T-cell (primary cell): ENCODE results near the gene MPPED1. TPM values are rescaled to one million over a fixed set of nuclear protein-coding genes. Genes with fewer than 3 reads are reported as not detected.

Experiments used
- ATAC-seq, 4 experiments: fragments of 200-7000 bp in 3 of 4; fragments of 150-1000 bp in 1 of 4; cut with Tn5 transposase; replicated peaks in 1 of 4; 1 replicate in 3 of 4; 2 replicates in 1 of 4; pipeline ENCODE4 v1.10.0; 2021; ENCODE audit warnings: moderate library complexity in 3 of 4, mild to moderate bottlenecking in 2 of 4, moderate number of reproducible peaks in 1 of 4
- CTCF ChIA-PET, 2 donors: fragments of 300-600 bp; sonication (Branson Sonifier 250); formaldehyde crosslinking; loops; one replicate each; lab custom pipeline; 2022; ENCODE audit warnings: antibody characterized with exemption in 2 of 2; lab: Charles Lee
- POLR2A ChIA-PET, 2 donors: fragments of 300-600 bp; sonication (Branson Sonifier 250); formaldehyde crosslinking; loops; one replicate each; lab custom pipeline; 2022; ENCODE audit warnings: antibody characterized with exemption in 2 of 2; lab: Charles Lee
- DNase-seq, 35 experiments: peaks; one replicate each; pipeline versions ENCODE4 v3.0.0 to v3.0.0-alpha.2; 2013 to 2023
- H3K27ac ChIP-seq: one replicate; pipeline ENCODE4 v1.5.1; 2013; ENCODE audit warnings: low read length
- H3K27me3 ChIP-seq, 2 experiments: replicated peaks in 1 of 2; 1 replicate in 1 of 2; 2 replicates in 1 of 2; pipeline versions ENCODE4 v1.6.1 to v1.7.0; 2013; ENCODE audit warnings: low read length in 1 of 2, mixed read lengths in 1 of 2; ENCODE audit not compliant: control insufficient read depth in 2 of 2, insufficient read depth in 2 of 2; ENCODE audit errors: extremely low read depth in 1 of 2
- H3K36me3 ChIP-seq, 2 donors: 1 replicate in 1 of 2; 2 replicates in 1 of 2; pipeline versions ENCODE4 v1.6.1 to v1.7.0; 2013; ENCODE audit warnings: low read length in 1 of 2; ENCODE audit not compliant: control insufficient read depth in 2 of 2, insufficient read depth in 1 of 2; ENCODE audit errors: extremely low read depth in 1 of 2
- H3K4me1 ChIP-seq, 2 experiments: 1 replicate in 1 of 2; 2 replicates in 1 of 2; pipeline versions ENCODE4 v1.6.1 to v1.7.0; 2013; ENCODE audit warnings: low read length in 2 of 2, mixed read lengths in 1 of 2; ENCODE audit not compliant: insufficient read depth in 2 of 2, control insufficient read depth in 1 of 2; ENCODE audit errors: extremely low read depth in 1 of 2
- H3K4me3 ChIP-seq, 2 donors: 1 replicate in 1 of 2; 2 replicates in 1 of 2; pipeline versions ENCODE4 v1.5.1 to v1.7.0; 2013; ENCODE audit warnings: mild to moderate bottlenecking in 2 of 2, low read length in 1 of 2, moderate library complexity in 1 of 2; ENCODE audit not compliant: control insufficient read depth in 1 of 2; ENCODE audit errors: extremely low read depth in 1 of 2
- H3K9me3 ChIP-seq: 2 replicates; pipeline ENCODE4 v1.7.0; 2013
- H3K27ac Mint-ChIP-seq, 2 donors: one replicate each; pipeline ENCODE4 v1.8.0; 2020 to 2021; ENCODE audit warnings: mild to moderate bottlenecking in 2 of 2, mixed read lengths in 2 of 2
- H3K27me3 Mint-ChIP-seq, 2 donors: one replicate each; pipeline ENCODE4 v1.8.0; 2021 to 2022; ENCODE audit warnings: mixed read lengths in 2 of 2
- H3K36me3 Mint-ChIP-seq: one replicate; pipeline ENCODE4 v1.8.0; 2021; ENCODE audit warnings: mixed read lengths
- H3K4me1 Mint-ChIP-seq, 3 donors: one replicate each; pipeline ENCODE4 v1.8.0; 2020 to 2022; ENCODE audit warnings: mixed read lengths in 3 of 3, mild to moderate bottlenecking in 1 of 3
- H3K4me3 Mint-ChIP-seq, 3 donors: one replicate each; pipeline ENCODE4 v1.8.0; 2020 to 2022; ENCODE audit warnings: mild to moderate bottlenecking in 3 of 3, mixed read lengths in 3 of 3, moderate library complexity in 3 of 3
- H3K9me3 Mint-ChIP-seq, 3 donors: one replicate each; pipeline ENCODE4 v1.8.0; 2020 to 2022; ENCODE audit warnings: mixed read lengths in 3 of 3
- WGBS: methylation state at CpG from one replicate; pipeline ENCODE4 v1.1.5; 2013; ENCODE audit warnings: missing lambda C conversion rate; ENCODE audit not compliant: insufficient coverage; 5-methylcytosine and 5-hydroxymethylcytosine counted together
- total RNA-seq, 35 experiments: library from RNA in 6 of 35; stranded (reverse) in 6 of 35; fragments of 120-200 nt in 1 of 35; gene quantifications; one replicate each; pipeline versions ENCODE4 v1.2.1 to v1.2.4 and lab custom pipeline; 2013 to 2026

Gene MPPED1
- total RNA-seq, 5 donors from 2014 or later (not counting 1 experiment from before 2014, with no cell fraction given) = not detected

DNA sequence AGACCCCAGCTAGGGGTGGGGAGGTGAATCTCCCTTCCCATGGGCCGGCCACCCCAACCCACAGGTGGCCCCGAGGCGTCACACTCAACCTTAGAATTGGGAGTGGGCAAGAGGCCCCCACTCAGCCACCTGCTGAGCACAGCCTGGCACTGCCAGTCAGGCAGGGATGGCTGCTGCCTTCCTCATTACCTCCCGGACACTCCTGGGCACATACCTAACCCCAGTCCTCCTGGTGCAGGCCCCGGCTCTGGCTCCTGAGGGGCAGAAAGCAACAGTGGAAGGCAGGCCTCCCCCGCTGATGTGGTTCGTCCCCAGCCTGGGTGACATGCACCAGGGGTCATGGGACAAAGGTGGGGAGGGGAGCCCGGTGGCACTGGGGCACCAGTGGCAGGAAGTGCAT, 103.6 kb downstream of the MPPED1 start:
- H3K4me1 ChIP-seq = no peaks in the 10 kb centered on the region
- H3K9me3 ChIP-seq = no peaks in the 10 kb centered on the region
- no peak overlapping the region for H3K27ac ChIP-seq
- H3K4me3 Mint-ChIP-seq = no peak overlapping the region
- H3K27me3 Mint-ChIP-seq = peaks cover 3 to 7% of the 10 kb centered on the region in 2 donors
- CTCF ChIA-PET = no interaction called here
- H3K36me3 Mint-ChIP-seq = no peaks in the 10 kb centered on the region
- H3K27ac Mint-ChIP-seq = no peak overlapping the region
- no peaks in the 10 kb centered on the region for H3K4me1 Mint-ChIP-seq
- peaks cover 0 to 14% of the 10 kb centered on the region in 2 experiments for H3K27me3 ChIP-seq
- ATAC-seq (no peak), DNase-seq (no peak)
- H3K9me3 Mint-ChIP-seq = no peaks in the 10 kb centered on the region
- WGBS = 72% methylated on average over 6 of the region's 8 CpGs
- H3K36me3 ChIP-seq = no peaks in the 10 kb centered on the region
- no peak overlapping the region for H3K4me3 ChIP-seq
- POLR2A ChIA-PET = no interaction called here

DNA sequence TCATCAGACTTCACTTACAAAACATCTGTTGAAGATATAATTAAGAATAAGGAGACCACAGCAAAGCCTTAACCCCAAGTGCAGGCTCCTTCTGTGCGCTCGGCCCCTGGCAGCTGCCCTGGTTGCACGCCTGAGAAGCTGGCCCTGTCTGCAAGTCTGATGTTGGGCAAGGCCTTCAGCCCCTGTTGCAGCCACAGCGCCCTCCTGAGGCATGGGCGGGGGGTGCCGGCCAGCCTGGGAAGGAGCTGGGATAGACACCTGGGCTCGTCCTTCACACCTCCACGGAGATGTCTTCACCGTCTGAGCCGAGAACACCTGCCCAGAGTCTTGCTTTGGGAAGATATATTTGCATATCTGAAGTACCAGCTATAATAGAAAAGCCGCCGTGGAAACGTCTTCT, 104.1 kb downstream of the MPPED1 start:
- Histone ChIP-seq H3K27me3 (peaks cover 0 to 12% of the 10 kb centered on the region in 2 experiments), H3K9me3 (no peaks in the 10 kb centered on the region), H3K4me3 (no peak overlapping the region), H3K4me1 (no peaks in the 10 kb centered on the region), H3K27ac (no peak overlapping the region), H3K36me3 (no peaks in the 10 kb centered on the region)
- POLR2A ChIA-PET = no interaction called here
- H3K27ac Mint-ChIP-seq = no peak overlapping the region
- peaks cover 3 to 7% of the 10 kb centered on the region in 2 donors for H3K27me3 Mint-ChIP-seq
- ATAC-seq = no peak
- 68% methylated on average over 13 of the region's 13 CpGs for WGBS
- no peaks in the 10 kb centered on the region for H3K9me3 Mint-ChIP-seq
- H3K36me3 Mint-ChIP-seq = no peaks in the 10 kb centered on the region
- CTCF ChIA-PET = no interaction called here
- no peaks in the 10 kb centered on the region for H3K4me1 Mint-ChIP-seq
- no peak for DNase-seq
- H3K4me3 Mint-ChIP-seq = no peak overlapping the region

DNA sequence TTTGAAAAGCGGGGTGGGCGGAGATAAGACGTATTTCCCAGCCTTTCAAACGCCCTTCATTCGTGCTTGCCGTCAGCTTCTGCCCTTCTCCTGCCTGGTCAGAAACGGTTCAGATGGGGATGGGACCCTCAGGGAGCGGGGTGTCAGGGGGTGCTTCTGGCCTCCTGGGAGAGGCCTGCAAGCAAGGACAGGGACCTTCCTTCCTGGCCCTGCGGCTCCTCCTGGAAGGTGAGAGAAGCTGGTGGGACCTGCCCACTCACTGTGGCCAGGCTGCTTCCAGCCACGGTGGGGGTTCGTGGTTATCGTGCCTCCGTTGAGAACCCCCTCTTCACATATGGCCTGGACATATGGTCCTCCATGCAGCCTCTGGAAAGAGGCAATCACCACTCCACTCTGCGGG, 104.6 kb downstream of the MPPED1 start:
- Mint-ChIP-seq H3K4me3 (no peak overlapping the region), H3K9me3 (no peaks in the 10 kb centered on the region), H3K27ac (no peak overlapping the region), H3K27me3 (peaks cover 3 to 7% of the 10 kb centered on the region in 2 donors), H3K4me1 (no peaks in the 10 kb centered on the region), H3K36me3 (no peaks in the 10 kb centered on the region)
- Histone ChIP-seq H3K36me3 (no peaks in the 10 kb centered on the region), H3K9me3 (no peaks in the 10 kb centered on the region), H3K27me3 (peaks cover 0 to 12% of the 10 kb centered on the region in 2 experiments), H3K4me3 (no peak overlapping the region), H3K27ac (no peak overlapping the region), H3K4me1 (no peaks in the 10 kb centered on the region)
- DNase-seq = no peak
- CTCF ChIA-PET = no interaction called here
- POLR2A ChIA-PET = no interaction called here
- ATAC-seq = no peak
- 83% methylated on average over 9 of the region's 14 CpGs for WGBS

DNA sequence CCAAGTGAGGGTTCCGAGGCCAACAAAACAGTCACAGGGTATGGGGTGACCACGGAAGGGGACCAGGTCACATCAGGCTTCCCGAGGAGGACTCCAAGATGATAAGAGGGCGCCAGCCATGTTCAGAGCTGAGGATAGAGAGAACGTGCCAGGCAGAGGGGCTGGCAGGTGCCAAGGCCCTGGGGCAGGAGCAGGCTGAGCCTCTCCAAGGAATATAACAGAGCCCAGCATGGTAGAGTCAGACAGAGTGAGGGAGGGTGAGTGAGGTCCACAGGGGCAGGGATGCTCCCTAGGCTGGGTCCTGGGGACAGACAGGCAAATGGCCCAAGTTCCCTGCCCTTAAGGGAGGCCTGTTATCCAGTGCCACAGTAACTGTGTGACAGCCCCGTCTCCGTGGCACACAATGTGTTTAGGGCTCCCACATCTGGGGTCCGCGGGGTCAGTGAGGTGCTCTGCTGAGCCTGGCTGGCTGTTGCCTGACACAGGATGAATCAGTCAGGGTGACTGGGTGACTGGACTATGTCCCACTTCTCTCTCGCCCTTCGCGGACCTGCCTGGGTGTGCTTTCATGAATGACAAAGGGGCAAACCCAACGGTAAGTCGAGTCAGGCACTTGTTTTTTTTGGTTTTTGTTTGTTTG, 105.3 kb downstream of the MPPED1 start:
- CTCF ChIA-PET = no interaction called here

DNA sequence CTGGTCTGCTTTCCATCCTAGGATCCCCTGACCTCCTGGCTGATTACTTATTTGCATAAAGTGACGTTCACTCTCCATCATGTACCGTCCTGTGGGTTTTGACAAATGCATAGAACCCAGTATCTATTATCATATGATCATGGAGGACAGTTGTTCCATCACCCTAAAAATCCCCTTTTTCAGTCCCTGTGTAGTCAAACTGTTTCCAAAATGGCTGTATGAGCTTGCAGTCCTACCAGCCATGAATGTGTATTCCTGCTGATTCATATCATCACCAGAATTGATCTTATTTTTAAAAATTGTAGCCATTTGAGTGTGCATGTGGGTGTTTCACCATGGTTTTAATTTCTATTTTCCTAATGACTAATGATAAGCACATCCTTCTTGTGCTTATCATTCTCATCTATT, 108.8 kb downstream of the MPPED1 start:
- H3K9me3 ChIP-seq = no peaks in the 10 kb centered on the region
- WGBS = no CpG with 5 or more reads among the region's 2 CpGs
- no peaks in the 10 kb centered on the region for H3K36me3 ChIP-seq
- ATAC-seq (no peak), DNase-seq (no peak)
- no peak overlapping the region for H3K27ac ChIP-seq
- H3K4me1 Mint-ChIP-seq = no peaks in the 10 kb centered on the region
- H3K4me3 ChIP-seq = no peak overlapping the region
- no peaks in the 10 kb centered on the region for H3K27me3 ChIP-seq
- H3K9me3 Mint-ChIP-seq = no peaks in the 10 kb centered on the region
- H3K4me3 Mint-ChIP-seq = no peak overlapping the region
- ChIA-PET CTCF (no interaction called here), POLR2A (no interaction called here)
- H3K4me1 ChIP-seq = no peaks in the 10 kb centered on the region
- no peaks in the 10 kb centered on the region for H3K36me3 Mint-ChIP-seq
- H3K27ac Mint-ChIP-seq = no peak overlapping the region
- peaks cover 7 to 11% of the 10 kb centered on the region in 2 donors for H3K27me3 Mint-ChIP-seq

More for the DNA sequence above, 105.3 kb downstream of the MPPED1 start:
- Mint-ChIP-seq H3K27me3 (peaks cover 3 to 7% of the 10 kb centered on the region in 2 donors), H3K27ac (no peak overlapping the region), H3K9me3 (no peaks in the 10 kb centered on the region), H3K36me3 (no peaks in the 10 kb centered on the region), H3K4me3 (no peak overlapping the region), H3K4me1 (no peaks in the 10 kb centered on the region)
- POLR2A ChIA-PET = no interaction called here
- no peak for ATAC-seq
- H3K4me1 ChIP-seq = no peaks in the 10 kb centered on the region
- H3K27ac ChIP-seq = no peak overlapping the region
- H3K36me3 ChIP-seq = no peaks in the 10 kb centered on the region
- H3K4me3 ChIP-seq = no peak overlapping the region
- no peaks in the 10 kb centered on the region for H3K9me3 ChIP-seq
- no peak for DNase-seq
- WGBS = 85% methylated on average over 10 of the region's 14 CpGs
- H3K27me3 ChIP-seq = peaks cover 0 to 9% of the 10 kb centered on the region in 2 experiments

DNA sequence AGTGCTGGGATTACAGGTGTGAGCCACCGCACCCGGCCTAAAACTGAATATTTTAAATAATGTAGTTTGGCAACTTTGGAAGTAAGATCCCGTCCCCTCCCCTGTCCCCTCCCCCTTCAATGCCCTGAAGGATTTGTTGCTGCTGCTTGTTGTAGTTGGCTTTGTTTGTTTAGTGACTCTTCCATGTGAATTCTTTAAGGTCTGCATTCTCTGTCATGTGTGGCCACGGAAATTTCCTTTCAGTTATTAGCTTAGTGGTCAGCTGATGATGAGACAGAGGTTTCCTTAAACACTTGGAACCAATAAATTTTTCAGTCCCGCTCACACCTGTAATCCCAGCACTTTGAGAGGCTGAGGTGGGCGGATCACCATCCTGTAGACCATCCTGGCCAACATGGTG, 109.9 kb downstream of the MPPED1 start:
- POLR2A ChIA-PET = interaction anchor here in 1 of 2 donors (0.7 kb wide), 1 partner anchor 398 kb away, joined by 10 read pairs; no protein-coding TSS in a partner anchor
- ATAC-seq (no peak), DNase-seq (no peak)
- peaks cover 13 to 18% of the 10 kb centered on the region in 2 donors for H3K27me3 Mint-ChIP-seq
- H3K4me3 Mint-ChIP-seq = no peak overlapping the region
- H3K36me3 Mint-ChIP-seq = no peaks in the 10 kb centered on the region
- Histone ChIP-seq H3K27ac (no peak overlapping the region), H3K36me3 (no peaks in the 10 kb centered on the region), H3K4me1 (no peaks in the 10 kb centered on the region), H3K27me3 (peaks cover 0 to 8% of the 10 kb centered on the region in 2 experiments), H3K9me3 (no peaks in the 10 kb centered on the region), H3K4me3 (no peak overlapping the region)
- H3K4me1 Mint-ChIP-seq = no peaks in the 10 kb centered on the region
- CTCF ChIA-PET = no interaction called here
- no peak overlapping the region for H3K27ac Mint-ChIP-seq
- WGBS = 89% methylated on average over 3 of the region's 6 CpGs
- no peaks in the 10 kb centered on the region for H3K9me3 Mint-ChIP-seq
